NCI-H2171 (cell line): ENCODE data around the gene STX18.
"Not testable (repeated sequence)": the region's sequence is repeated elsewhere in the genome, so short reads cannot be mapped to it uniquely, and the experiment has no call there.

Source experiments
- DNase-seq: peaks from one replicate; lab custom pipeline; 2025; lab: John Stamatoyannopoulos, UW

STX18 gene

GRCh38 chr4:4437798-4438470, 103.9 kb downstream of the STX18 start:
- DNase-seq = no peak

DNA sequence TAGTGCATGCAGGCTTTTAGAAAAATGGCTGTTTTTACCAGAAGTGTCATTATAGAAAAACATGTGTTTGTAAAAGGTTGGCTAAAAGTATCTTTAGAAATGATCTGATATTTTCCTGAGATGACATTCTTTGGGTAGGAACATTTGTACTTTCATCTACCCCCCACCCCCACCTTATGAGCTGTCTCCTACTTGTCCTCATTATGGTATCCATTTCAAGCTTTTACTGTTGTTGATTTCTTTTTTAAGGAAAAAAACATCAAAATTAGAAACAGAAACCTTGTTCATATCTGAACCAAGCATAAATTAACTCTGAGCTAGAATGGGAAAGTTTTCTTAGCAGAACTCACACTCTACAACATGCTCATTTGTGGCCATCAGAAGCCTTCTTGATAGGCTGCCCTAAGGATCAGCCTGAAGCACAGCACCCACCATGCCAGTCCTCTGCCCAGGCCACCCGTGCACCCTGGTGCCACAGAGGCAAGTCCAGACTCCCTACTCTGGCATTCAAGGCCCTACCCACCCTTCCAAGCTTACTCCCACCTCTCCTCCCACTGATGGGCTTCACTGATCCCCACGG, 105.5 kb downstream of the STX18 start:
- DNase-seq = no peak

DNA sequence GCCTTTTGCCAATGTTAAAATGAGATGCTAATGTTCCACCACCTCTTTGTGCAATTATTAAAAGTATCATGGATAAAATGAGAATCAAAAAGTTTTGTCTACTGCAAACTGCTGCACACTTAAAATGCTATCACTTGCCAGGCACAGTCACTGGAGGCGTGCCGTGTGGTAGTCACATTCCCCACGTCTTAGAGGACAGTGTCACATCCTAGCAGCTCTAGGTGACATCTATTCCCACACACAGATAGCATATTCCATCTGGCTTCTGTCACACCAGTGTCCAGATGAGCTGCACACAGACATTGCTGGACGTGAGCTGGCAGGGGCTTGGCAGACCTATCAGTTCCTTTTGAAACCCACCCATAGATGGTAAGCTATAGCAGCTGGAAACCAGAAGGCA, 107.9 kb downstream of the STX18 start:
- DNase-seq = no peak

- DNase-seq = no peak
Observed at GRCh38 chr4:4432341-4433125, 109.3 kb downstream of the STX18 start.

GRCh38 chr4:4430492-4431195, 111.2 kb downstream of the STX18 start:
- DNase-seq = no peak

DNA sequence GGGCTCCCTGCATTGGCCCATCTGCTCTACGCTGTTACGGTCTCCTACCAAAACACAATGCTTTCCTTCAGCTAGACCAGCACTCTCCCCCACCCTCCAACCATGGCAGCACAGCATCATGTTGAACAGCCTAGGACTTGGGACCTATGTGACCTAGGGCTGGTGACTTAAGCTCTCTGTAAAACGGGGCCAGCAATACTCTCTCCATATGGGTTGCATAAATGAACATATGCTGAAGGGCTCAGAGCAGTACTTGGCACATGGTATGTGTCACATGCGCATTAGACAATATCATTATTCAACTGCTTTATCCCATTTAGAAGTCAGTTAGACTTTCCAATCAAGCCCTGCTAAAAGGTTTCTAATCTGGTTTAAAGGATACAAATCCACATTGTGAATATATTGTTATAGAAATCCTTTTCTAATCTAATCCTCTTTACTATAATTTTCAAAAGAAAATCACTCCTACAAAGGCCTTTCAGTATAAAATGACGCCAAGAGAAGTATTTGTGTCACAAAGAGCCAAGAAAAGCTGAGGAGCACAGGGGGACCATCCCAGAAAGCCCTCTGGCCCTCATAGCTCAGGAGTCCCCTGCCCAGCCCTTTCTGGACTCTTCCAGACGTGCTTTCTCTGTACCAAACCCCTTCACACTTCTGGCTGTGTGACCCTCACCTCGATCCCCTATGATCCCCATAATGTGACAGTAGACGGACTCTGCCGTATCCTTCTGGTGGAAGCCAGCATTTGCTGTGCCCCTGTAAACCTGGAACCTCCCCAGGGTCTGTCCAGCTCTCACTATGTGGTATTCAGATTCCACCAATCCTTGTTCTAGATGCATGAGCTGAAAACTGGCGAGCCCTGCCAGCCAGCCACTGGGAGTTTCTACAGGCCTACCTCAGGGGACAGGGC, 112.6 kb downstream of the STX18 start:
- DNase-seq = no peak

DNA sequence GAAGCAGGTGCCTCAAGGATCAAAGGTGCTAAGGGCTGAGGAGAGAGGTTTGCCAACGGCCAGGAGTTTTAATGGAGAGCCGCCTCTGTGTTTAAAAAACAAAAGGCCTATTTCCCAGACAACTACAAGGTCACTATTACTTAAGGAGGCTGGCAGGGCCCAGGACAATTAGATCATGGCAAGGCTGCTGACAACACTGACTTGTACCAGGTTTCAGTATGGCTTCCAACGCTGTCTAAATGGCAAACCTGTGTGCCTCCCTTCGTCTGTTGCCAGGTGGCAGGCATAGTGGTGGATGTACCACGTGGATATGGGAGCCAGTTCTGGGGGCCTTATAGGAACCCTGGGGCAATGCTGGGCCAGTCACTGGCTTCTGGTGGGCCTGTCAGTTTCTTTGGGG, 114.0 kb downstream of the STX18 start:
- DNase-seq = no peak

GRCh38 chr4:4427121-4427870, 114.6 kb downstream of the STX18 start:
- no peak for DNase-seq

DNA sequence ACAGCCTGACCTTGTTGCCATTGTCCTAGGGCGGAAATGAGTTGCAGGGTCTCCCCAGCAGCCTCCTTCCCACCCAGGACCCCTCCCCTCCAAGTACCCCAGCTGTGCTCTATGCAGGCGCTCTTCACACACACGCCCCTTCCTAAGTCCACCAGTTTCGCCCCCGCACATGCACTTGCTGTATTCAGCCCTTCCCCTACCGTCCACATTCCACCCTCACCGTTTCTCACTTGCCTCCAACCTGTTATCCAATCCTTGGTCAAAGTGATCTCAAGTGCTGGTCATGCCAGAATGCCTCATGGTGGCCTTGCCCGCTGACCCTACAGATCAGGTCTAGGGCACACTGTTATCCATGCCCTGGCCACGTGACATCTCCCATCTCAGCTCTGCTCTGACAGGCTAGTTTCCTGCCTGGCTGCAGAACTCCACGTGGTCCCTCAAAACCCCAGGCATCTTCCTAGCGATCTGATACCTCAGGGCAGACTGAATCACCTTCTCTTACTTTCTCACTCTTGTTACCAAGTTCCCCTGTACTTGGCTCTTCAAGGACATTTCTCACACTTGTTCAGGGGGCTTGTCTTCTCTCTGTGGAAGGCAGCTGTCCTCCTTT, 115.2 kb downstream of the STX18 start:
- no peak for DNase-seq

GRCh38 chr4:4425696-4426095, 116.2 kb downstream of the STX18 start:
- DNase-seq = no peak

DNA sequence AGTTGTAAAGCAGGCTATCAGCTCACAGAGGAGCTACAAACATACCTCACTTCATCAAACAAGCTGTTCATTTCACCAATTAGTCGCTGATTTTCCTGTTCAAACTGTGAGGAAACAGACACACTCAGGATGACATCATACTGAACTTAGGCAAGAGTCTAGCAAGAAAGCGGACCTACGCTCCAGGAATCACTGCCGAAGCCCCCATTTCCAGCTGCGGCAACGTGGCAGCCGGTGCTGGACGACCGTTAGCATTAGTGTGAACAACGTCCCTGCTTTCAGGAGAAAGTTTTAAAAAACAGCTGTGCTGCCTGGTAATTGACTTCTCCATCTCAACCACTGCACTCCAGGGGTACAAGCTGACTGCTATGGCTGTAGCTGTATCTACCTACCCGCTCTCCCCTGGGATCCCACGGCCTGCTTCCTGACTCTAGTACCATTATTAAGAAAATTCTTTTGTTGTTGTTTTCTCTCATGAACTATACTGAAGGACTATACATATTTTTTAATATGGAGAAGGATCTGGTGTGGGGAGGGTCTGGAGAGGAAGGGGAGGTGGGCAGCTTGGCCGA, 116.6 kb downstream of the STX18 start:
- DNase-seq = no peak

- DNase-seq = no peak
Observed at GRCh38 chr4:4424499-4425115, 117.2 kb downstream of the STX18 start.

DNA sequence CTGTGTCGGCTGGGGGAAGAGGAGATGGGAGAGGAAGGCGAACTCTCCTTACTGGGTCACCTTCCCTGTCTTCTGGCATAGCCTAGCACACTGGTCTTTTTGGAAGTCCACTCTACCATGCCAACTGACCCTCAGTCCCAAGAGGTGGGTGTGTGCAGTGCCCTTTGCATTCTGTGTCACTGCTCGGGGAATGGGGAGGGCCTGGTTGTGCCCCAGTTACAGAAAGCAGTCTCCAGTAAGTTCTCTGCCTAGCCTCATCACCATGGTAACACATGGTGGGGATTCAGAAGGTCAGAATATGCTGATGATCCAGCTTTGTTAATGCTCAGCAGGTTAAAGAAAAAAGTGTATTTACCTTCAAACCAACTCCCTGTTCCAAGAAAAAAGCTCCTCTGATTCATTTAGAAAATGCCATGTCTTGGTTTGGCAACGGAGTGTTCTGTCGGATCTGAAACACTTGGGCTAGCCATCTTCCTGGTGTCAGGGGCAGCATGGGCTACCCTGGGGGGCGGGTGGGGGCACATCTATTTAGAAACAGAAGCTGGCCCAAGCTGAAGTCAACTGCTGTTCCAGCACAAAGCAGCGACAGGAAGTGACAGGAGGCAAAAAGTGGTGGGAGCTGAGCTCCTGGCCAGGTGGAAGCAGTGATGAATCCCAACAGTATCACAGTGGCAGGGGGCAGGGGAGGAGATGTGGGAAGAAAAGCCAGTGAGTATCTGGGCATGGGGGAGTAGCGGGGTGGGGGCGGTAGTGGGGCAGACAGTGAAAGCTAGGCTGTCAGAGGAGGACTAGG, 117.9 kb downstream of the STX18 start:
- no peak for DNase-seq

GRCh38 chr4:4422856-4423499, 118.9 kb downstream of the STX18 start:
- no peak for DNase-seq

DNA sequence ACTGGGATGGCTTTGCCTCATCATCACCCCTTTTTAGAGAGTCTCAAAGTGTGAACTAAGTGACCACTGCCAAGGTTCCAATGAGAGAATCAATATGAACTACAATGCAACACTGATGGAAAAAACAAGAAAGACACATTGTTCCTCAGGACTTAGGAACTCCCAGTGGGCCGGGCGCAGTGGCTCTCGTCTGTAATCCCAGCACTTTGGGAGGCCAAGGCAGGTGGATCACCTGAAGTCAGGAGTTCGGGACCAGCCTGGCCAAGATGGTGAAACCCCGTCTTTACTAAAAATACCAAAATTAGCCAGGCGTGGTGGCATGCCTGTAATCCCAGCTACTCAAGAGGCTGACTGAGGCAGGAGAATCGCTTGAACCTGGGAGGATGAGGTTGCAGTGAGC, 119.7 kb downstream of the STX18 start:
- DNase-seq = not testable (repeated sequence)

- no peak for DNase-seq
Observed at GRCh38 chr4:4421356-4421755, 120.5 kb downstream of the STX18 start.

DNA sequence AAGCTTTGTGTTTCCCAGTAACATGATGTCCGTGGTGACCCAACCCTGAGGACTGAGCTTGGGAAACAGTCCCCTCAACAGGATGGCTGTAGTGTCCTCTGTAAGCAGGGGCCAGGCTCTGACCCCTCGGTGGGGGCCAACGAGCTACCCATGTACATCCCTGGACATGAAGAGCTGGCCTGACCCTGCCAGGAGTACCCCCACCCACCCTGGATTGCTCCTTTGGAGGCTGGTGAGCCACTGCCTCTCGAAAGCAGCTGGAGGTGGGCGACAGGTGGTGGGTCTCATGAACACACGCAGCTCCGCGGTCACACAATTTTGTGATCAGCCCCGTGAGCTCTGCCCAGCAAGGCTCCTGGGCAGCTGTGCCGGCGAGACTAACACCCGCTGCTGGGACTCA, 121.4 kb downstream of the STX18 start:
- DNase-seq = no peak

- no peak for DNase-seq
Observed at GRCh38 chr4:4419896-4420295, 122.0 kb downstream of the STX18 start.
